ENCODE results near the gene ADAMTSL4. TPM values are rescaled to one million over a fixed set of nuclear protein-coding genes. Genes with fewer than 3 reads are reported as not detected.

Gene ADAMTSL4
- total RNA-seq, 4 donors from 2014 or later, result 30.6 to 76.8 (median 43.3) TPM

- Histone ChIP-seq H3K27ac (peak overlapping the region in 3 of 4 donors; percentile 87 to 92 (median 90)), H3K4me1 (peaks cover 24 to 83% (median 28%) of the 10 kb centered on the region in 3 donors), H3K4me3 (peak overlapping the region in 3 of 4 donors; percentile 1 to 46 (median 41)), H3K36me3 (peaks cover 0 to 45% (median 4%) of the 10 kb centered on the region in 3 donors), H3K27me3 (no peaks in the 10 kb centered on the region), H3K9me3 (no peaks in the 10 kb centered on the region)
- DNase-seq, result no peak
- 87 to 90% methylated on average over 9 of the region's 12 CpGs for WGBS, 2 donors
- no peak for TF ChIP-seq CTCF (IDR thresholded peaks at IDR 0.05)
- intact Hi-C loops (cut with DNase I), result no loop called here
Observed at GRCh38 chr1:150511551-150511950, 37.7 kb upstream of the ADAMTSL4 start.

- H3K4me1 ChIP-seq, result peaks cover 24 to 89% (median 29%) of the 10 kb centered on the region in 3 donors
- intact Hi-C loops (cut with DNase I), result no loop called here
- peaks cover 0 to 40% (median 4%) of the 10 kb centered on the region in 3 donors for H3K36me3 ChIP-seq
- WGBS, 2 donors, result 85 to 87% methylated on average over 15 to 17 of the region's 17 CpGs
- no peaks in the 10 kb centered on the region for H3K27me3 ChIP-seq
- DNase-seq, result no peak
- no peaks in the 10 kb centered on the region for H3K9me3 ChIP-seq
- TF ChIP-seq POLR2A (IDR thresholded peaks at IDR 0.05) (no peak), CTCF (IDR thresholded peaks at IDR 0.05) (no peak)
- peak overlapping the region; percentile 30 to 92 (median 88) for H3K27ac ChIP-seq
- H3K4me3 ChIP-seq, result peak overlapping the region in 2 of 4 donors; percentile 41 to 46
Observed at GRCh38 chr1:150511985-150512660, 37.1 kb upstream of the ADAMTSL4 start.

GRCh38 chr1:150512846-150513245 lies 36.4 kb upstream of the ADAMTSL4 start:
- Histone ChIP-seq H3K27ac (peak overlapping the region; percentile 30 to 92 (median 88)), H3K27me3 (no peaks in the 10 kb centered on the region), H3K4me1 (peaks cover 22 to 90% (median 23%) of the 10 kb centered on the region in 3 donors), H3K4me3 (peak overlapping the region in 1 of 4 donors; percentile 46), H3K36me3 (peaks cover 0 to 37% (median 4%) of the 10 kb centered on the region in 3 donors), H3K9me3 (no peaks in the 10 kb centered on the region)
- TF ChIP-seq CTCF (IDR thresholded peaks at IDR 0.05), result no peak
- no peak for TF ChIP-seq POLR2A (IDR thresholded peaks at IDR 0.05)
- intact Hi-C loops (cut with DNase I), result no loop called here
- no peak for DNase-seq
- WGBS, 2 donors, result 52 to 67% methylated on average over 2 of the region's 2 CpGs

- Histone ChIP-seq H3K36me3 (peaks cover 0 to 37% (median 4%) of the 10 kb centered on the region in 3 donors), H3K4me3 (no peak overlapping the region), H3K27ac (peak overlapping the region; percentile 57 to 92 (median 88)), H3K9me3 (no peaks in the 10 kb centered on the region), H3K27me3 (no peaks in the 10 kb centered on the region), H3K4me1 (peaks cover 19 to 89% (median 19%) of the 10 kb centered on the region in 3 donors)
- DNase-seq, result no peak
- intact Hi-C loops (cut with DNase I), result no loop called here
- TF ChIP-seq CTCF (IDR thresholded peaks at IDR 0.05) (no peak), POLR2A (IDR thresholded peaks at IDR 0.05) (no peak)
- WGBS, 2 donors, result 38 to 62% methylated on average over 4 to 7 of the region's 7 CpGs
Observed at GRCh38 chr1:150513351-150513791, 35.8 kb upstream of the ADAMTSL4 start.

GRCh38 chr1:150514260-150514659 lies 34.9 kb upstream of the ADAMTSL4 start:
- Histone ChIP-seq H3K27ac (peak overlapping the region; percentile 49 to 92 (median 88)), H3K4me1 (peaks cover 11 to 80% (median 19%) of the 10 kb centered on the region in 3 donors), H3K4me3 (no peak overlapping the region), H3K9me3 (no peaks in the 10 kb centered on the region), H3K36me3 (peaks cover 0 to 36% (median 4%) of the 10 kb centered on the region in 3 donors), H3K27me3 (no peaks in the 10 kb centered on the region)
- 92 to 98% methylated on average over 5 to 9 of the region's 9 CpGs for WGBS, 2 donors
- no peak for TF ChIP-seq CTCF (IDR thresholded peaks at IDR 0.05)
- no peak for TF ChIP-seq POLR2A (IDR thresholded peaks at IDR 0.05)
- intact Hi-C loops (cut with DNase I), result no loop called here
- DNase-seq, result no peak
